Sigmoid colon (tissue), 7 donors: ENCODE data around the gene ERFL. TPM values are rescaled to one million over a fixed set of nuclear protein-coding genes. Genes with fewer than 3 reads are reported as not detected.

Source experiments
- DNase-seq: peaks from one replicate; pipeline ENCODE4 v3.0.0-alpha.2; 2019
- H3K27ac ChIP-seq, 4 donors: fragments of 200-600 bp; sonication (generic); one replicate each; pipeline ENCODE4 v1.5.1; 2016 to 2019; ENCODE audit warnings: mild to moderate bottlenecking in 1 of 4
- H3K27me3 ChIP-seq, 3 donors: fragments of 200-600 bp; sonication (generic); one replicate each; pipeline ENCODE4 v1.5.1; 2019; ENCODE audit warnings: mild to moderate bottlenecking in 1 of 3
- H3K36me3 ChIP-seq, 4 donors: fragments of 200-600 bp; sonication (generic); one replicate each; pipeline ENCODE4 v1.5.1; 2016 to 2019
- H3K4me1 ChIP-seq, 4 donors: fragments of 200-600 bp; sonication (generic); one replicate each; pipeline ENCODE4 v1.5.1; 2017 to 2019
- H3K4me3 ChIP-seq, 4 donors: fragments of 200-600 bp; sonication (generic); one replicate each; pipeline ENCODE4 v1.5.1; 2017 to 2019; ENCODE audit warnings: mild to moderate bottlenecking in 2 of 4, moderate library complexity in 1 of 4
- H3K9me3 ChIP-seq, 4 donors: fragments of 200-600 bp in 3 of 4; sonication (generic) in 3 of 4; one replicate each; pipeline versions ENCODE4 v1.5.1 to v1.6.1; 2013 to 2019
- EP300 ChIP-seq, 4 donors: sonication (generic); formaldehyde crosslinking; IDR thresholded peaks; one replicate each; pipeline ENCODE4 v1.6.1; 2017; ENCODE audit warnings: antibody characterized with exemption in 4 of 4
- POLR2A ChIP-seq, 2 donors: fragments of 450-650 bp; IDR thresholded peaks; one replicate each; pipeline ENCODE4 v1.6.1; 2016; ENCODE audit warnings: antibody characterized with exemption in 2 of 2, mild to moderate bottlenecking in 2 of 2, moderate library complexity in 2 of 2
- POLR2AphosphoS5 ChIP-seq, 4 donors: sonication (generic); formaldehyde crosslinking; IDR thresholded peaks; one replicate each; pipeline ENCODE4 v1.6.1; 2017; ENCODE audit warnings: antibody characterized with exemption in 4 of 4
- WGBS, 2 donors: extraction: QIAGEN DNeasy Blood & Tissue Kit; methylation state at CpG; one replicate each; pipeline ENCODE4 v1.1.7; 2013; 5-methylcytosine and 5-hydroxymethylcytosine counted together
- intact Hi-C: fragments of 100-400 bp; cut with DNase I; formaldehyde crosslinking; loops from one replicate; pipeline ENCODE4 v1.15.1; 2023
- polyA plus RNA-seq, 3 donors: library from polyadenylated mRNA; stranded (reverse); fragments of 200-250 nt; gene quantifications; one replicate each; pipeline ENCODE4 v1.2.3, GENCODE V29; 2013
- total RNA-seq, 4 donors: library from RNA; depleted of rRNA; stranded (reverse); fragments of >200 nt; gene quantifications; one replicate each; pipeline ENCODE4 v1.1.0, GENCODE V29; 2016
- TF ChIP-seq, protein P1 (sequence below), 4 experiments: fragments of 450-650 bp in 3 of 4; fragments of 200-600 bp in 1 of 4; IDR thresholded peaks; one replicate each; pipeline ENCODE4 v1.5.1; 2016 to 2019; ENCODE audit warnings: antibody characterized with exemption in 4 of 4, mild to moderate bottlenecking in 3 of 4, moderate library complexity in 2 of 4
- donor health status: healthy with polysubstance abuse.
- donor health status: Bipolar disorder and iron deficiency.
- donor health status: healthy.

ERFL gene
- total and polyA plus RNA-seq, 7 donors: 1.3 TPM; not detected in 6

DNA sequence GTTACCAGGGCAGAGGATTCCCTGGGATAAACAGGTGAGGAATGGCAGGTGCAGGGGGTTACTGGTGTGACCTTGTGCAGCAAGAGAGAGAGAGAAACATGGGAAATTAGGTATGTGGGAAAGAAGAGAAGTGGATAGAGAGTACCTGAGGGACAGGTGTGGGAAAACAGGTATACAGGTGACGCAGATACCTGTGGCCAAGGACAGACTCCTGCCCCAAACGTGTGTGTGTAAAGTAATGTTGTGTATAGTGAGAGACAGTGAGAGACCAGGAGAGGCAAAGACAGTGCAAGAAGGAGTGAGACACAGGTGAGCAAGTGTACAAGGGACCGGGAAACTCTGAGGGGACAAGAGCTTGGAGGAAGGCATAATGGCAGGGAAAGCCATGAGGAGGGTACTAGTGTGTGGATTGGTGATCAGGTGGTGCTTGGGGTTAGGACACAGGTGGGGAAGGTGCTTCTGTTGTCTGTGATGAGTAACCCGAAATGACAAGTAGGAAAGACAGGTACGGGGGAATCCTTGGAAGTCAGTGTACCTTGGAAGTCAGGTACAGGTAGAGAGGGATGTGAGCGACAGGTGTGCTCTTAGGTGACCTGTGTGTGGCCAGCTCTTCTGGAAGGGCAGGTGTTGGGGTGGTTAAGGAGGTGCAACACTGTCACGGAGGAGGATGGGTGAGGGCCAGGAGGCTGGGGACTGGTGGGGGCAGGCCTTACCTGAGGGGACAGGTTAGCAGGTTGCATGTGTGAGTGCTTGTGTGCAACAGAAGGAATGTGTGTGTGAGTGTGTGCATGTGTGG, 2.8 kb downstream of the ERFL start:
- Histone ChIP-seq H3K4me1 (peaks cover 0 to 21% (median 18%) of the 10 kb centered on the region in 4 donors), H3K4me3 (no peak overlapping the region), H3K36me3 (no peaks in the 10 kb centered on the region), H3K9me3 (no peaks in the 10 kb centered on the region), H3K27ac (no peak overlapping the region), H3K27me3 (peaks cover 82 to 99% (median 98%) of the 10 kb centered on the region in 3 donors)
- no peak for DNase-seq
- TF ChIP-seq EP300 (IDR thresholded peaks at IDR 0.05): no peak
- TF ChIP-seq, protein P1, sequence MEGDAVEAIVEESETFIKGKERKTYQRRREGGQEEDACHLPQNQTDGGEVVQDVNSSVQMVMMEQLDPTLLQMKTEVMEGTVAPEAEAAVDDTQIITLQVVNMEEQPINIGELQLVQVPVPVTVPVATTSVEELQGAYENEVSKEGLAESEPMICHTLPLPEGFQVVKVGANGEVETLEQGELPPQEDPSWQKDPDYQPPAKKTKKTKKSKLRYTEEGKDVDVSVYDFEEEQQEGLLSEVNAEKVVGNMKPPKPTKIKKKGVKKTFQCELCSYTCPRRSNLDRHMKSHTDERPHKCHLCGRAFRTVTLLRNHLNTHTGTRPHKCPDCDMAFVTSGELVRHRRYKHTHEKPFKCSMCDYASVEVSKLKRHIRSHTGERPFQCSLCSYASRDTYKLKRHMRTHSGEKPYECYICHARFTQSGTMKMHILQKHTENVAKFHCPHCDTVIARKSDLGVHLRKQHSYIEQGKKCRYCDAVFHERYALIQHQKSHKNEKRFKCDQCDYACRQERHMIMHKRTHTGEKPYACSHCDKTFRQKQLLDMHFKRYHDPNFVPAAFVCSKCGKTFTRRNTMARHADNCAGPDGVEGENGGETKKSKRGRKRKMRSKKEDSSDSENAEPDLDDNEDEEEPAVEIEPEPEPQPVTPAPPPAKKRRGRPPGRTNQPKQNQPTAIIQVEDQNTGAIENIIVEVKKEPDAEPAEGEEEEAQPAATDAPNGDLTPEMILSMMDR (IDR thresholded peaks at IDR 0.05): no peak
- no peak for TF ChIP-seq POLR2A (IDR thresholded peaks at IDR 0.05)
- TF ChIP-seq POLR2AphosphoS5 (IDR thresholded peaks at IDR 0.05): no peak
- intact Hi-C loops: no loop called here
- 66 to 72% methylated on average over 7 of the region's 7 CpGs for WGBS, 2 donors

DNA sequence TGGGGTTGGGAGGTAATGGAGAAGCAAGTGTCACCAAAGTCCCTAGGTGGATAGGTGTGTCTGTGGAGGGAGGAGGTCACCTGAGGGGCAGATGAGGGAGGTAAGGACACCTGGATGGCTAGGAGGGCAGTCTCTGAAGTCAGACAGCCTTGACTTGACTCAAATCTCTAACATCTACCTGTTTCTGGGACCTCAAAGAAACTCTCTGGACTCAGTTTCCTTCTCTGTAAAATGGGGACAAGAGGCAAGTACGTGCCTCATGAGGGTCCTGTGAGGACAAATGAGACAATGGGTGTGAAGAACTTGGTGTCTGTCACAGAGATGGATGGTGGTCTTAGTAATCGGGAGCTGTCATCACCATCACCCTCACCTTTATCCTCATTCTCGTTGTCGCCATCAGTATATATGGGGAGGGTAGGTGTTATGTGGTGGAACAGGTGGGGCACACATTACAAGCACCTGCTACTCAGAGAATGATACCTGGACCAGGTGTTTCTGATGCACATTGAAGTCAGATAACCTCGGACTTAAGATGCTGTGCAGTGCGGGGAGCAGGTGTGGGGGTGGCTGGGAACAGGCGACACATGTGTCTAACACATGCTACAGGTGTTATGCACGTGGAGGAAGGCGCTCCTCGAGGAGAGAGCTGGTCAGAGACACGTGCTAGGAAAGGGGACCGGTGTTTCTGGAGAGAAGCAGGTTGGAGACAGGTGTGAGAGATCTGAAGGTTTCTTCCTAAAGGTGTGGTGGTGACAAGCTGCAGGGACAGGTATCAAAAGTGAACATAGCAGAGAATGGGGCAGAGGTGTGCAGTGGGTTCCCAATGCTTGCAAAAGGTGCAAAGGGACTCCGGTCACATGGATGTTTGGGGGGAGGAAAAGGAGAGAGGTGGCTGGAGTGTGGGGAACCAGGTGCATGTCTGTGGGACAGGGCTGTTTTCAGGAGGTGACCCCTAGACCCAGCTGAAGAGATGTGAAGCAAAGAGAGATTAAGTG, 3.8 kb downstream of the ERFL start:
- intact Hi-C loops: no loop called here
- WGBS, 2 donors: 50 to 53% methylated on average over 13 of the region's 13 CpGs
- H3K27ac ChIP-seq: no peak overlapping the region
- no peaks in the 10 kb centered on the region for H3K9me3 ChIP-seq
- H3K27me3 ChIP-seq: peaks cover 72 to 98% (median 97%) of the 10 kb centered on the region in 3 donors
- peaks cover 0 to 20% (median 18%) of the 10 kb centered on the region in 4 donors for H3K4me1 ChIP-seq
- TF ChIP-seq EP300 (IDR thresholded peaks at IDR 0.05) (no peak), POLR2AphosphoS5 (IDR thresholded peaks at IDR 0.05) (no peak), POLR2A (IDR thresholded peaks at IDR 0.05) (no peak)
- TF ChIP-seq, protein P1 (IDR thresholded peaks at IDR 0.05): no peak
- H3K4me3 ChIP-seq: no peak overlapping the region
- no peak for DNase-seq
- no peaks in the 10 kb centered on the region for H3K36me3 ChIP-seq

DNA sequence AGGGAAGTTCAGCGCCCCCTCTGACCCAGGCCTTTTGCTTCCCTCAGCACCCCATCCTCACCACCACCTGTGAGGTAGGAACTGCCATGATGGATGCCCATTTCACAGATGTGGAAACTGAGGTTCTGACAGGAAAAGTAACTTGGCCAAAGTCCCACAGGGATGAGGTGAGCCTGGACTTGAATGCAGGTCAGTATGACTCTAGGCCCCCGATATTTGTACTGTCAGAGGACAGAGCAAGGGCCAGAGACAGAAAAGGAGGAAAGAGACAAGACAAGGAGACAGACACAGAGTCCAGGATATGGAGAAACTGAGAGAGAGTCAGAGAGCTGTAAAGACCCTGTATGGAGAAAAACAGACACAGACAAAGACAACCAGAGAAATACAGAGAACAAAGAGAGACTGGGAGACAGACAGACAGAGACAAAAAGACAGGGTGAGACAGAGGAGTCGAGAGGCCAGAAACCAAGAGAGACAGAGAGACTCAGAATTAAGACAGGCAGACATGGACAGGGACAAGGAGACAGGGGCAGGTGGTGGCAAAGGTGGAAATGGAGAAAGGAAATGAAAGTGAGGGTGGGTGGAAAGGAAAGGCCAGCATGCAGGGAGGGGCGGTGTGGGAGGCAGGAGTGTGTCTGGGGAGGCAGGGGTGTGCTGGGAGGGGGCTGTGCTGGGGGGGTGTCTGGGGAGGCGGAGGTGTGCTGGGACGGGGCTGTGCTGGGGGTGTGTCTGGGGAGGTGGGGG, 5.0 kb downstream of the ERFL start:
- DNase-seq: no peak
- intact Hi-C loops: no loop called here
- no peak overlapping the region for H3K27ac ChIP-seq
- 44 to 53% methylated on average over 6 of the region's 6 CpGs for WGBS, 2 donors
- no peaks in the 10 kb centered on the region for H3K36me3 ChIP-seq
- no peak overlapping the region for H3K4me3 ChIP-seq
- peaks cover 67 to 98% (median 97%) of the 10 kb centered on the region in 3 donors for H3K27me3 ChIP-seq
- H3K9me3 ChIP-seq: no peaks in the 10 kb centered on the region
- peaks cover 0 to 8% (median 7%) of the 10 kb centered on the region in 4 donors for H3K4me1 ChIP-seq
- TF ChIP-seq, protein P1 (IDR thresholded peaks at IDR 0.05): no peak
- TF ChIP-seq POLR2AphosphoS5 (IDR thresholded peaks at IDR 0.05): no peak
- no peak for TF ChIP-seq EP300 (IDR thresholded peaks at IDR 0.05)
- no peak for TF ChIP-seq POLR2A (IDR thresholded peaks at IDR 0.05)

DNA sequence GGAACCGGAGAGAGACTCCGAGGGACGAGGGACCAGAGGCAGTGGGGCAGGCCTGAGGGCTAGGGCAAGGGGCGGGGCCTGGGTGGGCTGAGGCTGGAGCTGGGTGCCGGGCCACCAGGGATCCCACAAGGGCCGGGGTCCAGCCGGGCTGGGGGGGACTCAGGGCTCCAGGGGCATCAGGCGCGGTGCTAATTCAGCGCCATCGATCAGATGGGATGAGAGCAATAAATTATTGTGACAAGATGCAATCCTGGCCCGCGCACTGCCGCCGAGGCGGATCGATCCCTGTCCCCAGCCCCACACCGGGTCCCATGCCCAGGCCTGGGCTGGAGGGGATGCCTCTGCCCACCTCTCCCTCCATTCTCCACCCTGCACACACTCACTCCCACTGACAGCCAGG, 5.7 kb downstream of the ERFL start:
- intact Hi-C loops: no loop called here
- Histone ChIP-seq H3K9me3 (no peaks in the 10 kb centered on the region), H3K4me1 (peaks cover 0 to 2% (median under 1%) of the 10 kb centered on the region in 4 donors), H3K27me3 (peaks cover 65 to 98% (median 96%) of the 10 kb centered on the region in 3 donors), H3K27ac (no peak overlapping the region), H3K36me3 (no peaks in the 10 kb centered on the region), H3K4me3 (no peak overlapping the region)
- WGBS, 2 donors: 29 to 35% methylated on average over 18 of the region's 18 CpGs
- no peak for TF ChIP-seq EP300 (IDR thresholded peaks at IDR 0.05)
- TF ChIP-seq POLR2AphosphoS5 (IDR thresholded peaks at IDR 0.05): no peak
- no peak for TF ChIP-seq POLR2A (IDR thresholded peaks at IDR 0.05)
- TF ChIP-seq, protein P1 (IDR thresholded peaks at IDR 0.05): no peak
- no peak for DNase-seq
